UCSD-AML1 (cell line): Measurements from ENCODE around the gene NFAM1.

ENCODE experiments used
- DNase-seq: peaks from one replicate; lab custom pipeline; 2025; ENCODE audit not compliant: unreplicated experiment; lab: John Stamatoyannopoulos, UW

The NFAM1 gene

GRCh38 chr22:42384506-42384905 is 47.7 kb downstream of the NFAM1 start:
- no peak for DNase-seq

- no peak for DNase-seq
These were observed 48.3 kb downstream of the NFAM1 start for GRCh38 chr22:42383851-42384417.

- DNase-seq = no peak
These were observed 48.9 kb downstream of the NFAM1 start for GRCh38 chr22:42383287-42383686.

DNA sequence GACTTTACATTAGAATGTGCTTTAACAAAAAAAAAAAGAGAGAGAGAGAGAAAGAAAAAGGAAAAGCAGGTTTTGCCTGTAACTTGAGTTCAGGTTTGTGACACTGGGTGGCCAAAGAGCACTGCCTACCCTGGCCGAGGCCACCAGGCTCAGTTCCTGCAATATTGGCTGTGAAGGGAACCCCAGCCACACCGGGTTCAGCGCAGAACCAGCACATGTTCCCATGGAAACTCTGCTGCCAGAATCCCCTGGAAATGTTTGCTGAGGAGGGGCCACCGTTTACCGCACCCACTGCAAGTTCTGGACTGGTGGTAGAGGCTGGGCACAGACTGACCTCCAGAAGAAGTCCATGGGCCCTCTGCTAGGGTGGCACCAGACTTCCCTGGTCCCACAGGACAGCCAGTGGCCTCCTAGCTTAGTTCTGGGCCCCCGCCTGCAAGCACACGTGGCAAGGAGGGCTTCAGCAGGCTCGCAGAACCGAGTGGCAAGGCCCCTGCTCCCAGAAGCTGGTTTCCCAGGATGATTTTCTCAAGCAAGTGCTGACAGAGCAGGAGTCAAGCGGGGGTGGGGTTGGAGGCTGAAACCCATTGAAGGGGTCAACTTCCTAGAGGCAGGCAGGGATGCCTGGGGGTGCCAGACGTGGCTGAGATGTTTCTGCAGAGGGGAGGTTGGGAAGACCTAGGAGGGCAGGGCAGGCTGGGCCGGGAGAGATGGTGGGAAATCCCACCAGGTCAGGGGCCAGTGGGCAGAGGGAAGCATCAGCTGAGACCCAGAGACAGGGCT is 51.2 kb downstream of the NFAM1 start:
- no peak for DNase-seq

DNA sequence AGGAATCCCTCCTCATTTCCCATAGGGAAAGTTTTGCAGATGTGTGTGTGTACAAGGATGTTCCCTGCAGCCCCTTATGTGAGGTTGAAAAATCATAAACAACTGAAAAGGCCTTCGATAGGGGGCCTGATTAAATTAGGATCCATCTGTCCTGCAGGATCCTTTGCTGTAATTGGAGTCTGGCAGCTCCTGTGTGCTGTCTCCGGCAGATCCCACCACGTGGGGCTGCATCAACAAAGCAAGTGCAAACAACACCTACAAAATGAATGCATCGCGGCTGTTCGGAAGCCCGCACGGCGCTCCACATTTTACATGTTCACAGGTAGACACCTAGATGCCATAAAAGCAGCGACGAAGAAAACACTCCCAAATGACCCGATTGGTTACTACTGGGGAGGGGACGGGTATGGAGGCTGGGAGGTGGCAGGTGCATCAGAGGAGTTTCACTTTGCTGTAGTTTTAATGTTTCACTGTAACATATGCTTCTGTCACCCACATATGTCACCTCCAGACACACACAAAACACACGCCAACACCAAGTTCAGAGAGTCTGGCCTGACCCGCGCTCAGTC is 52.2 kb downstream of the NFAM1 start:
- no peak for DNase-seq

DNA sequence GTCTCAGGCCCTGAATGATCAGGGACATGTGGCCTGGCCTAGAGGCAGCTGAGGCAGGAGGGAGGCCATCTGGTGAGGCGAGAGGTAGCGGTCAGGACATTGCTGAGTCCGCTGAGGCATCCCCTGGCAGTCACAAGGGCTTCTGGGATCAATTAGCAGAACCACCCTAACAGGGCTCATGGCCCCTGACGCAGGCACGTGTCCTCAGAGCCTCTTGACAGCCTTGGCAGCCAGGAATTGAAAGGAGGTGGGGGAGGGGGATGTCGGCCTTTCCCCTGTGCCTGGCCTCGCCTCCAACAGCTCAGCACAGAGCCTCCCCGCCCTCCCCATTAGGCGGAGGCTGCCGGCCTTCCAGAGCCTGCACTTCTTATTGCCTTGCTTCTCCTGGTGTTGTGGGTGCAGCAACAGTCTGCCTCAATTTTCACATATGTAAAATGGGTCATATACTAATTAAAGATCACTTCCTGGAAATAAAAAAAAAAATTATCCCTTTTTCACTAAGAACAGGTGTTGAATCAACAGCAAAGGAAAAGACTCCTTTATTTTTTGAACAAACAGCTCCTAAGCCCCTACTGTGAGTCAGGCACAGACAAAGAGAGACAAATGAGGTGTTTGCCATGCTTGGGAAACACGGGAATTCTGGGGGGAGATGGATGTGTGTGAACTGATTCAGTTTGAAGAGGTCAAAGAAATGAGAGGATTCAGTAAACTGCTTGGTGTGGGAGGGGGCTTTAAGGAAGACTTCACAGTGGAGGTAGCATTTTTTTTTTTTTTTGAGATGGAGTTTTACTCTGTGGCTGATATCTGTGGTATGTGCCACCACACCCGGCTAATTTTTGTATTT is 55.3 kb downstream of the NFAM1 start:
- DNase-seq = no peak

- DNase-seq = no peak
These were observed 56.2 kb downstream of the NFAM1 start for GRCh38 chr22:42375982-42376381.

DNA sequence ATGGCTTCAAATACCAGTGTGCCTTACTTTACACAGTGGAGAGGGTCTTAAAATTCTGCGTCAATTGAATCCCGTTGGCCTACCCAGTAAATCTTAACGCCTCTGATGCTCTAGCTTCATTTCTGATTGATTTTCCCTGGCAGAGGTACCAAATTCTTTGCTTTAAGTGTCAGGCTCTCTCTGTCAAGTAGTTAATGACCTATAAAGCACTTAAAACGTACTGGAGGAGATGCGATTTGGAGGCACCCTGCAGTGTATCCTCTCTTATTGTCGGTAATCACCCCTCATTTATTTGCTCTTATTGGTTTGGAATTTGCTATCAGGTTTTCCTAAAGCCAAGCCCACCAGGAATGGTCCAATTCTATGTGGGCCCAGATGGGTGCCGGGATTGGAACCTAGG is 59.2 kb downstream of the NFAM1 start:
- no peak for DNase-seq

- no peak for DNase-seq
These were observed 60.7 kb downstream of the NFAM1 start for GRCh38 chr22:42371501-42371900.

DNA sequence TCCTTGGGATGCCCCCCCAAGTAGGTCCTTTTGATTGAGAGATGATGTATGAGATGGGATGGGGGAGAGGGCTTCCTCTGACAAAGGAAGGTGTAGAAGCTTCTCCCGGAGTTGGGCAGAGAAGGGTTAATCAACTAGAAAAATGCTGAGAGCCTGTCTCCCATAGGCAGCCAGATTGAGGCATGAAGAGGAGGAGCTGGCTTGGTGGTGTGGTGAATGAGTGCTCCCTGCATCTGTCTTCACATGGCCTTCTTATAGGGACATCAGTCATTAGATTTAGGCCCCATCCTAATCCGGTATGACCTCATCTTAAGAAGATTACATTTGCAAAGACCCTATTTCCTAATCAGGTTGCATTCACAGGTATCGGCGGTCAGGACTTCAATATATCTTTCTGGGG is 61.1 kb downstream of the NFAM1 start:
- no peak for DNase-seq

- DNase-seq = peak; percentile 87
These were observed 62.8 kb downstream of the NFAM1 start for GRCh38 chr22:42369250-42370041.

DNA sequence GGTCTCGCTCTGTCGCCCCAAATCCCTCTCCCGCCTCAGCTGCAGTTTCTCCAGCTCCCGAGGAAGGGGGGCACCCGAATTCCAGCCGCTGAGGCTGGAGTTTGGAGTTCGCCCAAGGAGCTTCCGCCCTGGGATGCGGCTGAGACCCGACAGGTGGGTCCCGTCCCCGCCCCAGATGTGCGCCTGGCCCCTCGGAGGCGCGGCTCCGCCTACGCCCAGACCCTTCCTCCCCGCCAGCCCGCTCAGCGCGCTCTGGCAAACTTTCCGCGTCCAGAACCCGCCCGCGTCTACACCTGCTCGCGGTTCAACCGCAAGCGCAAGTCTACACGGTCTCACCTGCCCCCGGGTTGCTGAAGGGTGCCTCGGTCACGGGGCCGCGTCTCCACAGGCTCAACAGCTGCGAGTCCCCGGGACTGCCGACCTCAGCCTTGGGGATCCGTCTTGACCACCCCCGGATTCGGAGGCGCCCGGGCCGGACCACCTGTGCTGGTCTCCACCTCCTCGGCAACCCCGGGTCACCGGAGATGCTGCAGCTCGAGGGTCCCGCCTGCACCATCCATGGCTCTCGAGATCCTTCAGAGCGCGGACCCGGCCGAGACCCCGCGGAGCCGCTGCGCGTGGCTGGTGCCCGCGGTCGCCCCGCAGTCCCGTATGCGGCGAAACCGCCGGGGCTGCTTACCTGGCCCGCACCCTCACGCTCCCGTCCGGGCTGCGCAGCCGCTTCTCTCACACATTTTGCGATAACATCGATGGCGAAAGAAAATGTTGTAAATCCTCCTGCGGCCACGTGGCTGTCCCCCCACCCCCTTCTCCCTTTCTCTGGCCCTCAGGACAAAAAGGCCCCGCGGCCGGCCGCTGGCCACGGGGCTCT is 63.6 kb downstream of the NFAM1 start:
- DNase-seq = no peak

DNA sequence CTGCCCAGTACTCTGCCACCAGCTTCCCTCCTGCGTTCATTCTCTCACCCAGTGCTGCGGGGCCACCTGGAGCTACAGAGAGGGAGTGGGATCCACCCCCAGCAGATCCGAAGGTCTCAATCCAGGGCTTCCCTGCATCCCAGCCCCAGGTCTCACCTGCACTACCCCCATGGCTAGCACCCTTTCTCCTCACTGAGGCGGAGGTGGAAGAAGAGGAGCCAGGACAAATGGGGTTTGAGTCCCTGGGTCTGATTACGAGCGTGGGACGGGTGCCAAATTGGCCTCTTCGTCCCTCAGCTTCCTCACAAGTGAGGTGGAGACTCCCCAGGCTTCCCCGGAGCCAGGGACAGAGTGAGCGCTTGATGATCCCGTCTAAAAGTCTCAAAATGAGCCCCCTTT is 64.2 kb downstream of the NFAM1 start:
- no peak for DNase-seq

DNA sequence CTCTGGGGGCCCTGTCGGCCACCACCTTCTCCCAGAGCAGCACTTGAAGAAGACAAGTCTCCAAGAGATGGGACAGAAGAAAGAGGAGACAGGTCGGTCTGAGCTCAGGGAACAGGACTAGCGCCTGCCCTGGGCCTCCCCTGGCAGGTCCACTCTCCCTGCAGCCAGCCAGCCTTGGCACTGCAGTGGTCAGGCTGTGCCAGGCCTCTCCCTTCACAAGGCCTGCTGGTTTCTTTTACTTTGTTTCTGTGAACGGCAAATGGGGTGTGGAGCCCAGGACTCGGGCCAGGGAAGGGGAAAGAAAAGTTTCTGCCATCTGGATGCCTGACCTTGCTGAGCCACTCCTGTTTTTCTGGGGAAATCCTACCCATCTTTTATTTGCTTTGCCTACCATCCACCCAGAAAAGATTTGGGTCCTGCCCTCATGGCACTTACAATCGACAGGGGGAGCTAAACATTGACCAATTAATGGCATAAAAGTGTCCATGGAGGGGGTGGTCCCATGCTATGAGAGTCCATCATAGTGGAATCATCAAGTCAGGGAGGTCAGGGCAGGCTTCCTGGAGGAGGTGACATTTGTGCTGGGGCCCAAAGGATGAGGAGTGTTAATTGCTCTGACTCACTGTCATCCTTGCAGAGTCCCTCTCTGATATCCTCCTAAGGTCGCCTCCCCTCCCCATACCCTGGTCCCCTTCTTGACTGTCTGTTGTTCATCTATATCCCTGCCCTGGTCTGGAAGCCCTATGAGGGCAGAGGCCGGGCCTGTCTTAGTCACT is 65.2 kb downstream of the NFAM1 start:
- DNase-seq = no peak

DNA sequence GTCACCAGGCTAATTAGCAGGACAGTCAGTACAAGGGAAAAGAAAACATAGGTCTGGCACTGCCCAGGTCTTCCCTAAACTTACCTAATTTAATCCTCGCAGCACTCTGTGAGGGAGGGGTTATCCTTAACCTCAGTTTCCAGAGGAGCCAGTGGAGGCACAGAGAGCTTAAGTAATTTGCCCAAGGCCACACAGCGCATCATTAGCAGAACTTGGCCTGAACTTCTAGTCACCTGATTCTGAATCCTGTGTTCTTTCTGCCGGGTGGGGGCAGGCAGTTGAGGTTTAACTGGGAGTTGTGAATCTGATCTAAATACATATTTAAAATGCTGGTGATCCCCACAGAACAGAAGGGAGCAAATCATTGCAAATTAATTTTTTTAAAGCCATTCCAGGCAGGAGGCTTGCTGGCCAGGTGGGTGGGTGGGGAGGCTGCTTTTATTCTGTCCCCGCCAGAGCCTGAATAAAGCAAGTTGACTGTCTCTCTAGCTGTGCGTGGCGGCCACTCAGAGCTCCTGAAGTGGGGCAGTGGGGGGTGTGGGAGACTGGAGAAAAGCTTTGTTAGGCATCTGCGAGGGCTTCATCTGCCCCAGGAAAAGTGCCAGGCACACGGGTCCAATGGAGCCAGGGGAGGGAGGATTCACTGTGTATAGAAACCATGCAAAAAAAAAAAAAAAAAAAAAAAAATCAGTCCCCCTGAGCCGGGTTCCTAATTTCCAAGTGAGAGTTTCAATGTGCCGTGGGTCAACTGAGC is 66.1 kb downstream of the NFAM1 start:
- DNase-seq = no peak

DNA sequence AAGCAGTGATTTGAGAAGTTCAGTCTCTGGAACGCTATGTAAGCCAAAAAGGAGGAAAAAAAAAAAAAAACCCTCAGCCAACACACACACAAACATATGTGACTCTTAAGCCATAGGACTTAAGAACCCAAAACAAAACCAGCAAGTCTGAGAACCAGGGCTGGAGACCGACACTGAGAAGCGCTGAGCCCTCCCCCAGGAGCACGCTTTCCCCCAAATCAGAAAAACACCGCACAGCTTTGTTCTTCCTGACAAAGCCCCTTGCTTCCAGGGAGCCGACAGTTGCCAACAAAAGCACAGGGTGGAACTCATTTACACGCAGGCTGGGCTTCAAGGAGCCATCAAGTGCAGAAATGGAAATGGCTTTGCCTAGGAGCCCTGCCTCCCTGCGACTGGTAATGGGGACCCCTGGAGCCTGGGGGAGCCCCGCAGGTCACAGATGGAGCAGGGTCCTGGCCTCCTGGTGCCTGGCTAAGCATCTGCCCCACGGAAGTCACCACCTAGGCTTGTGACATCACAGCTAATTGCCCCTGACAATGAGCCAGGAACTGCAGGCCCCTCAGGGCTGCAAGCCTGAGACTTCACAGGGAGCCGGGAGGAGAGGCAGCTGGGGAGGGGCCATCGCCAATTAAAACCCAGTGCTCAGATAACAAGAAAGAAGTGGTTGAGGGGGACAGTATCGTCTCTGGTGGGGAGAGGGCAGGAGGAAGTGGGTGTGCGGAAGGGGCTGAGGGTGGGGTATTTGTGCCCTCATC is 66.9 kb downstream of the NFAM1 start:
- no peak for DNase-seq

DNA sequence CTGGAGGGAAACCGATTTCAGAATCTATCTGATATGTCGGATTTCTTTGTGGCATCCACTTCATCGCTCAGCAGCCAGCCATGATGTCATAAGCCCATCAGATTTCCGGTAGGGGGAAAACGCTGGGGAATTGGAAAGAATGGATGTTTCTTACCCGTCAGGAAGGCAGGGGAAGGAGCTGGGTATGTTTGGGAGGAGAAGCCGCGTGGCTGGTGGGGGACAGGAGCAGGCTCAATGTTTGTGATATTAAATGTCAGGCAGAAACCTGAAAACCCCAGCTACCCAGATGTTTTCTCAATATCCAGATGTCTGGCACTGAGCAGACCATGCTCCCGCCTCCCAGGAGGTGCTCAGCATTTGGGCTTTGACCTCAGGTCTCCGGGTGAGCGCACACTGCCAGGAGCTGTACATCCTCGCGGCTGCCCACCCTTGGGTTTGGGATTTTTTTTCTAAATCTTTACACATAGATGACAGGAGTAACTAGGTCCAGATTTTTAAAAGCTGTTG is 67.5 kb downstream of the NFAM1 start:
- DNase-seq = no peak

DNA sequence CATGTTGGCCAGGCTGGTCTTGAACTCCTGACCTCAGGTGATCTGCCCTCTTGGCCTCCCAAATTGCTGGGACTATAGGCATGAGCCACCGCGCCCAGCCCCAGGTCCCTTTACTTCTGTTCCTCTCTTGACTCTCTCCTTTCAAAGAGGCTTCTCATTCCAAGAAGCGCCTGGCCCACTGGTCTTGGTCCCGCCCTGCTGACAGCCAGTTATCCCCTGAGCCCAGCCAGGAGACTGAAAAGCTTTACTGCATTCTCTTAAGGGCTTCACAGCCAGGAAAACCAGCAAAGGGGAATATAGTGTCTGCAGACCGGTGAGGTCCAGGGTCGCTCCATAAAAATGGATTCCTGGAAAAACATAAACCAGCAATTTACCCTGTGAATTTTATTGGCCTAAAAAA is 68.3 kb downstream of the NFAM1 start:
- DNase-seq = no peak
